GM12891 (cell line): ENCODE measurements around the gene FIGN.

Experiments
- POLR2A ChIP-seq: IDR thresholded peaks from 2 replicates; pipeline ENCODE4 v1.6.1; 2011; ENCODE audit warnings: low read depth, low read length, control low read depth
- POLR2AphosphoS5 ChIP-seq: IDR thresholded peaks from 2 replicates; pipeline ENCODE4 v1.6.1; 2011; ENCODE audit warnings: low read depth, low read length, control low read depth

DNA sequence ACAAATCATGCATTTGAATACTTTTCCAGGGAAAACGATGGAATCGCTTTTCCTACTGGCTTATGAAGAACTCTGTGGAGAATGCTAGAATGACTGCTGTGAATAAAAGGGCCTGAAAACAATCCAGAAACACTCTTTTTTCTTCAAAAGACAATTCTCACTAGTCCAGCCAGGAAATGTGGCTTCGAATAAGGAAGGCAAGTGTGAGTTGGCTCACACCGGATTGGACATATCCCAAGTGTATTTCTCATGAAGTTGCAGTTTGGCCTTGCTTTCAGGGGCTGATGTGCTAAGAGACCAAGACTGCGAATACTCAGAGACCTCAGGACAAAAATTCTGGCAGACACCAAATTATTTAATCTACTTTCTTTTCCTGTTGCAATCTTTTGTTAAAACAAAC, 54.1 kb downstream of the FIGN start:
- TF ChIP-seq POLR2A (no peak), POLR2AphosphoS5 (no peak)
